ENCODE results near the gene FEZF2. TPM values are rescaled to one million over a fixed set of nuclear protein-coding genes. Genes with fewer than 3 reads are reported as not detected.

Gene FEZF2
- not detected in 2 replicates for total RNA-seq

GRCh38 chr3:62373215-62373614 lies at the start of gene FEZF2:
TSS of gene FEZF2 (minus strand) at chr3:62373550. CDS start at chr3:62372868, 682 bp downstream.

